Measurements from ENCODE around the gene TEDC2. TPM values are rescaled to one million over a fixed set of nuclear protein-coding genes. Genes with fewer than 3 reads are reported as not detected.

TEDC2 gene
- total and polyA plus RNA-seq, 9 of the 15 experiments (the other 6 are each of a cell fraction or from before 2014, with no cell fraction given), result 0.75 to 57.0 (median 17.6) TPM

GRCh38 chr16:2428784-2429033 is 31.2 kb upstream of the TEDC2 start (continued):
- TF ChIP-seq E4F1 (CRISPR knock-in tag; IDR thresholded peaks at IDR 0.05; ENCODE audit: borderline replicate concordance) (no peak), DLX4 (CRISPR knock-in tag; IDR thresholded peaks at IDR 0.05) (no peak), TSC22D4 (tag; IDR thresholded peaks at IDR 0.05) (no peak), CEBPG (CRISPR knock-in tag; IDR thresholded peaks at IDR 0.05) (no peak; the same call in 1 of the 2 replicates), CEBPG (tag; conservative IDR thresholded peaks at IDR 0.05 in 1 of 2, IDR thresholded peaks at IDR 0.05 in 1 of 2) (no peak), NR3C1 (CRISPR knock-in tag; IDR thresholded peaks at IDR 0.05) (no peak), GABPB2 (CRISPR knock-in tag; conservative IDR thresholded peaks at IDR 0.05) (no peak), EP400 (IDR thresholded peaks at IDR 0.05) (no peak; the same call in 1 of the 2 replicates), ARID3A (IDR thresholded peaks at IDR 0.05; ENCODE audit: borderline replicate concordance, low read depth, low read length) (no peak), CXXC5 (CRISPR knock-in tag; IDR thresholded peaks at IDR 0.05) (no peak), SFPQ (IDR thresholded peaks at IDR 0.05; ENCODE audit: low read depth, low read length) (no peak), POLR3A (IDR thresholded peaks at IDR 0.05; ENCODE audit: borderline replicate concordance, extremely low read depth, insufficient read depth, insufficient read length) (no peak), FOXP4 (CRISPR knock-in tag; IDR thresholded peaks at IDR 0.05; ENCODE audit: borderline replicate concordance) (no peak), MTF1 (CRISPR knock-in tag; IDR thresholded peaks at IDR 0.05; ENCODE audit: borderline replicate concordance) (no peak), MXD1 (CRISPR knock-in tag; IDR thresholded peaks at IDR 0.05; ENCODE audit: borderline replicate concordance, poor library complexity, severe bottlenecking) (no peak), PHF8 (IDR thresholded peaks at IDR 0.05; ENCODE audit: borderline replicate concordance, low read length) (peak; percentile 82; the same call in 1 of the 2 replicates), PCBP1 (IDR thresholded peaks at IDR 0.05; ENCODE audit: low read depth, low read length, poor library complexity, severe bottlenecking) (no peak), ZFP30 (CRISPR knock-in tag; IDR thresholded peaks at IDR 0.05; ENCODE audit: borderline replicate concordance) (no peak)

Data from K562 (cell line).